Ovary (tissue), 3 donors: ENCODE data around the gene CALD1.

Source experiments
- CTCF ChIP-seq, 3 donors: fragments of 450-650 bp in 2 of 3; fragments of 200-600 bp in 1 of 3; IDR thresholded peaks; one replicate each; pipeline versions ENCODE4 v1.5.1 to v1.8.0; 2016 to 2022; ENCODE audit warnings: antibody characterized with exemption in 3 of 3, mild to moderate bottlenecking in 1 of 3
- POLR2A ChIP-seq: fragments of 450-650 bp; IDR thresholded peaks from one replicate; pipeline ENCODE4 v1.6.1; 2017; ENCODE audit warnings: antibody characterized with exemption, mild to moderate bottlenecking, moderate library complexity
- donor health status: DM: no; HTN: no; CAD: no.

- TF ChIP-seq POLR2A (no peak), CTCF (IDR thresholded peaks at IDR 0.05) (no peak)
These were observed 166.3 kb downstream of the CALD1 start for GRCh38 chr7:134945691-134946090.
